Mesenchymal stem cell (in vitro differentiated cells and primary cell): Measurements from ENCODE around the gene EPHA2.

Experiments
- DNase-seq: peaks from one replicate; pipeline ENCODE4 v3.0.0-alpha.2; 2013
- H2AFZ ChIP-seq: one replicate; pipeline ENCODE4 v1.6.1; 2013; ENCODE audit warnings: low read depth, mild to moderate bottlenecking, control low read depth, inconsistent platforms, low read length, moderate library complexity
- H2AK5ac ChIP-seq: 2 replicates; pipeline ENCODE4 v1.6.1; 2013; ENCODE audit warnings: low read length, moderate library complexity, mild to moderate bottlenecking, inconsistent platforms; ENCODE audit not compliant: severe bottlenecking
- H2BK120ac ChIP-seq: one replicate; pipeline ENCODE4 v1.6.1; 2013; ENCODE audit warnings: low read depth, mild to moderate bottlenecking, inconsistent platforms, low read length, moderate library complexity
- H2BK12ac ChIP-seq, 2 experiments: one replicate each; pipeline ENCODE4 v1.6.1; 2013; ENCODE audit warnings: inconsistent platforms in 2 of 2, low read length in 2 of 2, mild to moderate bottlenecking in 2 of 2, moderate library complexity in 2 of 2, control low read depth in 1 of 2
- H2BK15ac ChIP-seq: one replicate; pipeline ENCODE4 v1.6.1; 2013; ENCODE audit warnings: mild to moderate bottlenecking, low read depth, inconsistent platforms; ENCODE audit not compliant: poor library complexity, severe bottlenecking
- H2BK5ac ChIP-seq: 2 replicates; pipeline ENCODE4 v1.6.1; 2013; ENCODE audit warnings: low read depth, mild to moderate bottlenecking, low read length, control low read depth, inconsistent platforms; ENCODE audit not compliant: poor library complexity, severe bottlenecking
- H3K14ac ChIP-seq, 2 experiments: one replicate each; pipeline ENCODE4 v1.6.1; 2013; ENCODE audit warnings: inconsistent platforms in 2 of 2, low read length in 2 of 2, control low read depth in 1 of 2, mild to moderate bottlenecking in 1 of 2, moderate library complexity in 1 of 2
- H3K18ac ChIP-seq, 2 experiments: one replicate each; pipeline ENCODE4 v1.6.1; 2013; ENCODE audit warnings: inconsistent platforms in 2 of 2, low read length in 2 of 2, control low read depth in 1 of 2, low read depth in 1 of 2, mild to moderate bottlenecking in 1 of 2
- H3K23ac ChIP-seq, 2 experiments: one replicate each; pipeline ENCODE4 v1.6.1; 2013; ENCODE audit warnings: inconsistent platforms in 2 of 2, low read length in 2 of 2, mild to moderate bottlenecking in 2 of 2, moderate library complexity in 2 of 2, control low read depth in 1 of 2
- H3K27ac ChIP-seq: 2 replicates; pipeline ENCODE4 v1.5.1; 2013; ENCODE audit warnings: mild to moderate bottlenecking, moderate library complexity, low read length, control low read depth, inconsistent platforms; ENCODE audit not compliant: poor library complexity, severe bottlenecking
- H3K27me3 ChIP-seq, 2 experiments: 2 replicates each; pipeline versions ENCODE4 v1.6.1 to v1.7.0; 2013; ENCODE audit warnings: low read length in 2 of 2, mild to moderate bottlenecking in 2 of 2, moderate library complexity in 2 of 2, control low read depth in 1 of 2, inconsistent platforms in 1 of 2; ENCODE audit not compliant: control insufficient read depth in 1 of 2, insufficient read depth in 1 of 2
- H3K36me3 ChIP-seq, 2 experiments: 2 replicates each; pipeline versions ENCODE4 v1.6.1 to v1.7.0; 2013; ENCODE audit warnings: low read length in 2 of 2, control low read depth in 1 of 2, inconsistent platforms in 1 of 2, low read depth in 1 of 2, mild to moderate bottlenecking in 1 of 2; ENCODE audit not compliant: insufficient read depth in 2 of 2, control insufficient read depth in 1 of 2
- H3K4ac ChIP-seq, 2 experiments: one replicate each; pipeline ENCODE4 v1.6.1; 2013; ENCODE audit warnings: inconsistent platforms in 2 of 2, low read length in 2 of 2, mild to moderate bottlenecking in 2 of 2, moderate library complexity in 2 of 2, control low read depth in 1 of 2, low read depth in 1 of 2
- H3K4me1 ChIP-seq: 2 replicates; pipeline ENCODE4 v1.6.1; 2013; ENCODE audit warnings: low read depth, low read length, control low read depth; ENCODE audit not compliant: control insufficient read depth, insufficient read depth
- H3K4me2 ChIP-seq: 2 replicates; pipeline ENCODE4 v1.6.1; 2013; ENCODE audit warnings: low read length, mild to moderate bottlenecking, inconsistent platforms; ENCODE audit not compliant: poor library complexity, severe bottlenecking
- H3K4me3 ChIP-seq, 2 experiments: 2 replicates each; pipeline versions ENCODE4 v1.5.1 to v1.7.0; 2013; ENCODE audit warnings: low read length in 2 of 2, mild to moderate bottlenecking in 2 of 2, control low read depth in 1 of 2, low read depth in 1 of 2; ENCODE audit not compliant: insufficient read depth in 1 of 2
- H3K79me1 ChIP-seq: replicated peaks from 2 replicates; pipeline ENCODE4 v1.6.1; 2013; ENCODE audit warnings: mild to moderate bottlenecking, control low read depth, low read length, inconsistent platforms; ENCODE audit not compliant: poor library complexity, severe bottlenecking
- H3K9ac ChIP-seq: 2 replicates; pipeline ENCODE4 v1.7.0; 2013; ENCODE audit warnings: mild to moderate bottlenecking, low read length, moderate library complexity
- H3K9me3 ChIP-seq: 2 replicates; pipeline ENCODE4 v1.7.0; 2013; ENCODE audit warnings: mild to moderate bottlenecking, low read length; ENCODE audit not compliant: control insufficient read depth
- H4K8ac ChIP-seq: one replicate; pipeline ENCODE4 v1.6.1; 2013; ENCODE audit warnings: inconsistent platforms, mild to moderate bottlenecking, low read length, moderate library complexity
- H4K91ac ChIP-seq: one replicate; pipeline ENCODE4 v1.6.1; 2013; ENCODE audit warnings: mild to moderate bottlenecking, low read length, inconsistent platforms
- WGBS: methylation state at CpG from one replicate; pipeline ENCODE4 v1.1.7; 2013; ENCODE audit warnings: mixed read lengths; 5-methylcytosine and 5-hydroxymethylcytosine counted together

Gene EPHA2

DNA sequence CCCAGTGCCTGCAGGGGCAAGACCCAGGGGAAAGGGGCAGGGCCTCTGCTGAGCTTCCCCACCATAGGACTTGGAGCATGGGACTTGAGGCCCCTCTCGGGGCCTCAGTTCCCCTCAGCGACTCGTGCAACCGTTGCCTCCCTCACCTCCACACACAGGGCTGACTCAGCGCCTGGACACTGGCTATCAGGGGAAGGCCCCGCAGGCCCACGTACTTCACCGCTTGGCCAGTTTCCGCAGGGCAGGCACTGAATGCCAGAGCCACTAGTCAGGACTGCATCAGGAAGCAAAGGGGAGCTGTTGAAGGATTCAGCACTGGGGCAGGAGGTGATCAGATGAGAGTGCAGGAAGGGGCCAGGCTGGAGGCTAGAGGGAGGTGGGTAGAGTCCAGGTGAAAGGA is 66.9 kb downstream of the EPHA2 start:
- Histone ChIP-seq H3K79me1 (no peaks in the 10 kb centered on the region), H3K4me3 (no peak overlapping the region), H4K91ac (peak overlapping the region; percentile 43), H3K18ac (peak overlapping the region in 1 of 2 experiments; percentile 32), H3K4me2 (no peak overlapping the region), H3K4me1 (peaks cover 23% of the 10 kb centered on the region), H3K9ac (no peak overlapping the region), H2BK15ac (no peak overlapping the region), H4K8ac (no peak overlapping the region), H3K4ac (no peak overlapping the region), H3K27ac (peak overlapping the region; percentile 14), H2AFZ (no peak overlapping the region), H3K14ac (no peak overlapping the region), H2AK5ac (peak overlapping the region; percentile 34), H3K36me3 (no peaks in the 10 kb centered on the region), H3K23ac (no peak overlapping the region), H3K27me3 (peaks cover 0 to 42% of the 10 kb centered on the region in 2 experiments), H3K9me3 (no peaks in the 10 kb centered on the region), H2BK120ac (no peak overlapping the region), H2BK5ac (no peak overlapping the region), H2BK12ac (no peak overlapping the region)
- 46% methylated on average over 9 of the region's 9 CpGs for WGBS
- peak; percentile 72 for DNase-seq

DNA sequence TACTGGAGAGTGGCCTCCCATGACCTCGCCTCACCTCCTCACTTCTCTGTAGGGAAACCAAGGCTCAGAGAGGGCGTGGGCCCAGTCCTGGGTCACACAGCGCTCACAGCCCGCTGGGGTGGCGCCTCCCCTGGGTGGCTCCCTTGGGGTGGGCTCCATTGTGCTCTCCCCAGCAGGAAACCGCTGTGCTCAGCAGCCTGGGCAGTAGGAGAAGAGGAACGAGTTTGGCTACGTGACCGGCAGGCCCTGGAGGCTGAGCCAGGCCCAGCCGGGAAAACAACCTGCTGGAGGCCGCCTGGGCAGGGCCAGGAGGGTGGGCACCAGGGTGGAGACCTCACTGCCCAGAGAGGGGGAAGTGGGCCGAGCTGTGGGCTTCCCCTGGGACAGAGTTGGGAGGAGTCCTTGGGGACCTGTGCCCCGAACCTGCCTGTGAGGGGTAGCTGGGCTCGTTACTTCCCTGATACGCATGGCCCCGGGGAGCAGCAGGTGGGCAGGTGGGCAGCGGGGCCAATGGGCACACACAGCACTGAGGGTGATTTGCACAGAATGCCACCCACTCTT is 67.4 kb downstream of the EPHA2 start:
- no peak overlapping the region for H3K4me2 ChIP-seq
- no peaks in the 10 kb centered on the region for H3K9me3 ChIP-seq
- no peak overlapping the region for H2AFZ ChIP-seq
- no peak overlapping the region for H2BK120ac ChIP-seq
- H4K91ac ChIP-seq = peak overlapping the region; percentile 43
- WGBS = 92% methylated on average over 17 of the region's 17 CpGs
- H2BK12ac ChIP-seq = peak overlapping the region in 1 of 2 experiments; percentile 38
- no peak overlapping the region for H3K9ac ChIP-seq
- H3K79me1 ChIP-seq = no peaks in the 10 kb centered on the region
- H3K4me1 ChIP-seq = peaks cover 23% of the 10 kb centered on the region
- no peak overlapping the region for H3K23ac ChIP-seq
- H4K8ac ChIP-seq = no peak overlapping the region
- H3K4me3 ChIP-seq = no peak overlapping the region
- no peak overlapping the region for H3K4ac ChIP-seq
- H2BK15ac ChIP-seq = no peak overlapping the region
- peaks cover 0 to 37% of the 10 kb centered on the region in 2 experiments for H3K27me3 ChIP-seq
- H3K36me3 ChIP-seq = no peaks in the 10 kb centered on the region
- peak overlapping the region in 1 of 2 experiments; percentile 30 for H3K14ac ChIP-seq
- no peak overlapping the region for H2BK5ac ChIP-seq
- DNase-seq = no peak
- H3K27ac ChIP-seq = peak overlapping the region; percentile 14
- peak overlapping the region; percentile 34 for H2AK5ac ChIP-seq
- peak overlapping the region in 1 of 2 experiments; percentile 32 for H3K18ac ChIP-seq

DNA sequence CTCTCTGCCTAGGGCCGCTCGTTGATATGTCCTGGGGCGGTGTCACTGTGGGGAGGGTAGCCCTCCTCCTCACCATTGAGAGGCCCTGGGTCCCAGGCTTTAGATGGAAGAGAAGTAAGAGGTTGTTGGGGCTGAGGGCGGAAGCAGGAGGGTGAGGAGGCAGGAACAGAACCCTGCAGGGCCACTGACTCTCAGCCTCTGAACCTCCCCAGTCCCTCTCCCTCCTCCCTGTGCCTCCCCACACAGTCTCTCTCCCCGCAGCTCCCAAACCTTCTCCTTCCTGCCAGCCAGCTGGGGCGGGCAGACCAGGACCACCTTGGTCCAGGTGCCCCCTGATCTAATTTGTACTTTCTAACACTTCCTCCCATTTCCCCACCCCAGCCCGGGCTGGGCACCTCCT is 68.1 kb downstream of the EPHA2 start:
- no peak overlapping the region for H2BK120ac ChIP-seq
- H2BK5ac ChIP-seq = no peak overlapping the region
- H3K9ac ChIP-seq = no peak overlapping the region
- no peak overlapping the region for H3K27ac ChIP-seq
- H3K79me1 ChIP-seq = peaks cover 3% of the 10 kb centered on the region
- no peak overlapping the region for H2BK15ac ChIP-seq
- no peak overlapping the region for H3K14ac ChIP-seq
- H3K4ac ChIP-seq = no peak overlapping the region
- H3K18ac ChIP-seq = no peak overlapping the region
- no peaks in the 10 kb centered on the region for H3K9me3 ChIP-seq
- no peaks in the 10 kb centered on the region for H3K36me3 ChIP-seq
- H2AK5ac ChIP-seq = peak overlapping the region; percentile 34
- H4K8ac ChIP-seq = no peak overlapping the region
- H3K4me1 ChIP-seq = peaks cover 27% of the 10 kb centered on the region
- 85% methylated on average over 5 of the region's 7 CpGs for WGBS
- no peak overlapping the region for H3K4me2 ChIP-seq
- H3K23ac ChIP-seq = no peak overlapping the region
- peak overlapping the region; percentile 34 for H4K91ac ChIP-seq
- H2AFZ ChIP-seq = no peak overlapping the region
- no peak overlapping the region for H2BK12ac ChIP-seq
- H3K4me3 ChIP-seq = no peak overlapping the region
- no peak for DNase-seq
- H3K27me3 ChIP-seq = peaks cover 0 to 36% of the 10 kb centered on the region in 2 experiments

DNA sequence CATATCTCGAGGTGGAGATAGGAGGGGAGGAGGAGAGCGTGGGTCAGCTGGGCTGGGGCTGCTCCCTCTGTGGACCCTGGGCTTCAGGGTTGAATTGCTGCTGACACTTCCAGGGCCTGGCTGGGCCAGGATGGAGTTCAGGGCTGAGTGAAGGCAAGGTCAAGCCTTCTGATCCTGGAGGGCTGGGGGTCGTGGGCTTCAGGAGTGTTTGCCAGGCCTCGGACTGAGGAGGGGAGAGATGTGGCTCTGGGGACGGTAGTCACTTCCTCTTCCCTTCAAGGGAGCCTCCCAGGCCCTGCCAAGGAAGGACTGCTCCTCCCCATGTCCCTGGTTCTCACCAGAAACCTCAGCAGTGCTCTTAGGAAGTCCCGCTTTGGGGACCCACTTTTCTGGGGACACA is 70.3 kb downstream of the EPHA2 start:
- H2BK12ac ChIP-seq = no peak overlapping the region
- no peaks in the 10 kb centered on the region for H3K36me3 ChIP-seq
- no peak overlapping the region for H4K91ac ChIP-seq
- H3K4me3 ChIP-seq = no peak overlapping the region
- H2BK5ac ChIP-seq = no peak overlapping the region
- H3K27me3 ChIP-seq = peaks cover 0 to 14% of the 10 kb centered on the region in 2 experiments
- no peak overlapping the region for H4K8ac ChIP-seq
- H3K9me3 ChIP-seq = no peaks in the 10 kb centered on the region
- no peak overlapping the region for H2AFZ ChIP-seq
- H2AK5ac ChIP-seq = no peak overlapping the region
- no peak overlapping the region for H3K9ac ChIP-seq
- no peak overlapping the region for H3K4ac ChIP-seq
- H3K4me1 ChIP-seq = peaks cover 30% of the 10 kb centered on the region
- H3K4me2 ChIP-seq = no peak overlapping the region
- 56% methylated on average over 6 of the region's 6 CpGs for WGBS
- H3K23ac ChIP-seq = no peak overlapping the region
- H3K27ac ChIP-seq = no peak overlapping the region
- H2BK15ac ChIP-seq = no peak overlapping the region
- no peak overlapping the region for H3K18ac ChIP-seq
- DNase-seq = no peak
- H2BK120ac ChIP-seq = no peak overlapping the region
- H3K14ac ChIP-seq = no peak overlapping the region
- H3K79me1 ChIP-seq = peaks cover 7% of the 10 kb centered on the region
